Activated B cell treated with CpG ODN at 0.5 μM for 24 hours (primary cell): Measurements from ENCODE around the gene HOXA5. TPM values are rescaled to one million over a fixed set of nuclear protein-coding genes. Genes with fewer than 3 reads are reported as not detected.

Source experiments
- ATAC-seq: fragments of 200-7000 bp; cut with Tn5 transposase; one replicate; pipeline ENCODE4 v1.10.0; 2021; ENCODE audit warnings: low read depth, mild to moderate bottlenecking, moderate library complexity
- CTCF ChIA-PET: fragments of 350-600 bp; sonication (Branson Sonifier 250); formaldehyde crosslinking; loops from one replicate; lab custom pipeline; 2021; ENCODE audit warnings: antibody characterized with exemption; lab: Charles Lee
- POLR2A ChIA-PET: fragments of 350-600 bp; sonication (Branson Sonifier 250); formaldehyde crosslinking; loops from one replicate; lab custom pipeline; 2021; ENCODE audit warnings: antibody characterized with exemption; lab: Charles Lee
- DNase-seq: peaks from one replicate; pipeline ENCODE4 v3.0.0; 2022
- H3K27ac Mint-ChIP-seq: one replicate; pipeline ENCODE4 v1.8.0; 2020; ENCODE audit warnings: mixed read lengths
- H3K27me3 Mint-ChIP-seq: one replicate; pipeline ENCODE4 v1.8.0; 2021; ENCODE audit warnings: mixed read lengths
- H3K36me3 Mint-ChIP-seq: one replicate; pipeline ENCODE4 v1.8.0; 2021; ENCODE audit warnings: low read depth, mixed read lengths
- H3K4me1 Mint-ChIP-seq: one replicate; pipeline ENCODE4 v1.8.0; 2021; ENCODE audit warnings: mixed read lengths
- H3K4me3 Mint-ChIP-seq: one replicate; pipeline ENCODE4 v1.8.0; 2020; ENCODE audit warnings: mild to moderate bottlenecking, mixed read lengths
- H3K9me3 Mint-ChIP-seq: one replicate; pipeline ENCODE4 v1.8.0; 2020; ENCODE audit warnings: mixed read lengths
- intact Hi-C: fragments of 100-400 bp; cut with micrococcal nuclease; formaldehyde crosslinking; loops from one replicate; pipeline ENCODE4 v1.15.1; 2024
- total RNA-seq: library from RNA; stranded (reverse); gene quantifications from 2 replicates; pipeline ENCODE4 v1.2.3, GENCODE V29; 2022
- TF ChIP-seq, protein P1 (sequence below): fragments of 200-600 bp; IDR thresholded peaks from one replicate; pipeline ENCODE4 v1.8.0; 2022; ENCODE audit warnings: antibody characterized with exemption, mild to moderate bottlenecking

Gene HOXA5
- total RNA-seq, 1 donor from 2014 or later = not detected

- POLR2A ChIA-PET = no interaction called here
- Mint-ChIP-seq H3K4me3 (peak overlapping the region; percentile 37), H3K27me3 (peaks cover 77% of the 10 kb centered on the region), H3K4me1 (peaks cover 38% of the 10 kb centered on the region), H3K9me3 (no peaks in the 10 kb centered on the region), H3K36me3 (no peaks in the 10 kb centered on the region), H3K27ac (peak overlapping the region; percentile 28)
- intact Hi-C loops = no loop called here
- ATAC-seq (no peak), DNase-seq (no peak)
- CTCF ChIA-PET = interaction anchor here (0.8 to 1.6 kb wide), 8 partner anchors 8 to 1266 kb away, joined by 3 to 8 read pairs (median 4); no protein-coding TSS in a partner anchor
- TF ChIP-seq, protein P1, sequence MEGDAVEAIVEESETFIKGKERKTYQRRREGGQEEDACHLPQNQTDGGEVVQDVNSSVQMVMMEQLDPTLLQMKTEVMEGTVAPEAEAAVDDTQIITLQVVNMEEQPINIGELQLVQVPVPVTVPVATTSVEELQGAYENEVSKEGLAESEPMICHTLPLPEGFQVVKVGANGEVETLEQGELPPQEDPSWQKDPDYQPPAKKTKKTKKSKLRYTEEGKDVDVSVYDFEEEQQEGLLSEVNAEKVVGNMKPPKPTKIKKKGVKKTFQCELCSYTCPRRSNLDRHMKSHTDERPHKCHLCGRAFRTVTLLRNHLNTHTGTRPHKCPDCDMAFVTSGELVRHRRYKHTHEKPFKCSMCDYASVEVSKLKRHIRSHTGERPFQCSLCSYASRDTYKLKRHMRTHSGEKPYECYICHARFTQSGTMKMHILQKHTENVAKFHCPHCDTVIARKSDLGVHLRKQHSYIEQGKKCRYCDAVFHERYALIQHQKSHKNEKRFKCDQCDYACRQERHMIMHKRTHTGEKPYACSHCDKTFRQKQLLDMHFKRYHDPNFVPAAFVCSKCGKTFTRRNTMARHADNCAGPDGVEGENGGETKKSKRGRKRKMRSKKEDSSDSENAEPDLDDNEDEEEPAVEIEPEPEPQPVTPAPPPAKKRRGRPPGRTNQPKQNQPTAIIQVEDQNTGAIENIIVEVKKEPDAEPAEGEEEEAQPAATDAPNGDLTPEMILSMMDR = no peak
These were observed 15.2 kb upstream of the HOXA5 start for GRCh38 chr7:27158436-27159265.

DNA sequence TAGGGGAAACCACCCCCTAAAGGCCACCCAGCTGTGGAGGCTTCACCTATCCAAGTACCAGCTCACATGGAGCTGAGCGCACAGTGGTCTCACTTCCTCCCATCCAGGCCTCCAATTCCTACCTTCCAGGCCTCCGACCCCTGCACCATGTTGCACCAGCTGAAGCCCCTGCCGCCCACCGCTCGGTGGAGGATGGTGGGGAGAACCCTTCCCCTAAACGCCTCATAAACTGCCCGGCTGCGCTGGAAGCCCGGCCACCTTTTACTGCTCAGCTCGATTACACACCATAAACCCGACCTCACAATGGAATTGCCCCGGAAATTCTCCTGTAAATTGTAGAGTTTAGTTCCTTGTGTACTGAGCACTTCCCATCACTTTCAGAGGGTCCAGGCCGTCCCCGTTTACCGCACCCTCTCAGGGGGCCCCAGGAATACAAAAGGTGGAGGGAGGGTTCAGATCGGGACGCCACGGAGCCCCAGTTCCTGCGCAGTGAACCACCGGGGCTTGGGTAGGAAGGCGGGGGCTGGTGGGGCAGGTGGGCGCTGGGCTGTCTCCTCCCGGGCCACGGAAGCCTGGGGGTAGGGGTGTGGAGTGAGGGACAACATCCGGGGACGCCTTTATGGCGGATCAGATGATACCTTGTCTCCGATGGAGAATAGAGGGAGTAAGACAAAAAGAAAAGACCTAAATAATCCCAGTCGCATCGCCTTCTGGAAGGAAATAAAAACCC, 14.4 kb upstream of the HOXA5 start:
- peak overlapping the region; percentile 37 for H3K4me3 Mint-ChIP-seq
- peaks cover 38% of the 10 kb centered on the region for H3K4me1 Mint-ChIP-seq
- ChIA-PET POLR2A (no interaction called here), CTCF (interaction anchor here (1.0 kb wide), 2 partner anchors 471 to 476 kb away, joined by 3 to 4 read pairs; no protein-coding TSS in a partner anchor)
- TF ChIP-seq, protein P1 = no peak
- intact Hi-C loops = loop anchor here (1.0 to 2.0 kb wide), 2 partner anchors 7 to 91 kb away; partner anchors contain the start of gene HOXA9
- DNase-seq (no peak), ATAC-seq (no peak)
- peaks cover 76% of the 10 kb centered on the region for H3K27me3 Mint-ChIP-seq
- peak overlapping the region; percentile 28 for H3K27ac Mint-ChIP-seq
- no peaks in the 10 kb centered on the region for H3K9me3 Mint-ChIP-seq
- no peaks in the 10 kb centered on the region for H3K36me3 Mint-ChIP-seq

- CTCF ChIA-PET = interaction anchor here (1.0 kb wide), 2 partner anchors 470 to 475 kb away, joined by 3 to 4 read pairs; no protein-coding TSS in a partner anchor
- peak overlapping the region; percentile 46 for H3K4me3 Mint-ChIP-seq
- DNase-seq = no peak
These were observed 13.6 kb upstream of the HOXA5 start for GRCh38 chr7:27156916-27157701.

GRCh38 chr7:27156508-27156898, 13.0 kb upstream of the HOXA5 start, which contains the start of gene HOXA7:
HOXA7 (minus strand) TSS chr7:27156675; CDS start chr7:27156545, 130 bp downstream.
- Mint-ChIP-seq H3K4me3 (peak within 1 kb of the TSS; percentile 46), H3K9me3 (no peaks in the 10 kb centered on the region), H3K36me3 (no peaks in the 10 kb centered on the region), H3K27me3 (peaks cover 80% of the 10 kb centered on the region), H3K27ac (peak within 1 kb of the TSS; percentile 72), H3K4me1 (peaks cover 47% of the 10 kb centered on the region)
- POLR2A ChIA-PET = interaction anchor here (0.8 kb wide), 1 partner anchor 45 kb away, joined by 3 read pairs; no protein-coding TSS in a partner anchor
- CTCF ChIA-PET = no interaction called here
- no peak for ATAC-seq
- intact Hi-C loops = loop anchor here (2.0 kb wide), 1 partner anchor 92 kb away; no protein-coding TSS in a partner anchor
- TF ChIP-seq, protein P1 = no peak
- no peak for DNase-seq

More at GRCh38 chr7:27156916-27157701, 13.6 kb upstream of the HOXA5 start:
- Mint-ChIP-seq H3K27ac (peak overlapping the region; percentile 72), H3K36me3 (no peaks in the 10 kb centered on the region), H3K27me3 (peaks cover 77% of the 10 kb centered on the region), H3K4me1 (peaks cover 40% of the 10 kb centered on the region), H3K9me3 (no peaks in the 10 kb centered on the region)
- intact Hi-C loops = loop anchor here (1.0 to 2.0 kb wide), 2 partner anchors 8 to 92 kb away; partner anchors contain the start of gene HOXA9
- POLR2A ChIA-PET = interaction anchor here (0.8 kb wide), 1 partner anchor 44 kb away, joined by 3 read pairs; no protein-coding TSS in a partner anchor
- no peak for ATAC-seq
- TF ChIP-seq, protein P1 = no peak
